Measurements from ENCODE around the gene DOP1A. TPM values are rescaled to one million over a fixed set of nuclear protein-coding genes. Genes with fewer than 3 reads are reported as not detected.

Gene DOP1A
- total and polyA plus RNA-seq, 2 of the 13 experiments (the other 11 are each of a cell fraction or from before 2014, with no cell fraction given), result 5.2 to 16.7 TPM

DNA sequence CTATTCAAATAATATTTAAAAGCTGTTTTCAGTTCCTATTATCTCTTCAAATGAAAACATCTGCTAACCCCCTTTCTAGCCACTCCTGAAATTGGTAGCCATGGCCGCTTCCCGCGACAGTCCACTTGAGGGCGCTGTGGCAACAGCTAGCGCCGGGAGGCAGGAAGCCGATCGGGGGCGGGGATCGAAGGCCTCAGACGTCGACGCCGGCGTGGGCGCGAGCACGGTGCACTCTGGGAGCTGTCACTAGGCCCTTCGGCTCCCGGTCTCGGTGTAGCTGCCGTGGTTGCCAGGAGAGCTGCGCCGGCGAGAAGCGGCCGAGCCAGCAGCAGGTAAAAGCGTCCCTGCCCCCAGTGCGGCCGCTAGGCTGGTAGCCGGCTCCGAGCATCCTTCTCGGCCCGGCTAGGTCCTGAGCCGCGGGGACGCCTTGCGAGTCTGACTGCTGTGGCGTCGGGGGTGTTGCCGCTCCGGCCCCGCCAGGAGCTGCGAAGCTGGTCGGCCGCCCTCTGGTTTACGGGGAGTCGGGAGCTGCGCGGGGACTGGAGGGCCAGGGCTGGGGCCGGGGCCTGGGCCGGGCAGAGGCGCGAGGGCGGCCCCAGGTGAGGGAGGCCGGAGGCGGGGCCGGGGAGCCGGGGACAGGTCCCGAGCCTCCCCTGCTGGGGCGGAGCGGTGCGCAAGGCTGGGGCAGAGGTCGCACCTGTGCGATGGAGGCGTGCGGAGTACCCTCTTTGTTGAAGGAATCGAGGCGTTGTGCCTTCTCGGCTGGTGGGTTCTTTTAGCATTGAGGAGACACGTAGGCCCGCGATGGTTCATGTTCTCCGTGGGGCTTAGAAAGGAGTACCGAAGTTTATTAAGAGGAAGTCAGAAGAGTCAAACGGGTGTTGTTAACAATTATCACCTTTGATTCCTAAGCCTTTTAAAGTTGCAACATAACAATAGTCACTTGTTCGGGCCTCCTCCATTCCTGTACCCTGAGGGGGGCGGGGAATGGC lies at the start of gene DOP1A (continued):
- TF ChIP-seq MTA1 (CRISPR knock-in tag; IDR thresholded peaks at IDR 0.05; ENCODE audit: borderline replicate concordance) (no peak; the same call in 1 of the 2 replicates), SYNCRIP (IDR thresholded peaks at IDR 0.05; ENCODE audit: insufficient read depth, low read depth, low read length) (no peak), RAD21 (CRISPR knock-in tag; IDR thresholded peaks at IDR 0.05) (peak; percentile 89), ZNF337 (CRISPR knock-in tag; IDR thresholded peaks at IDR 0.05; ENCODE audit: borderline replicate concordance, low read depth) (no peak), ZNF33A (CRISPR knock-in tag; IDR thresholded peaks at IDR 0.05; ENCODE audit: borderline replicate concordance) (no peak), ZNF446 (CRISPR knock-in tag; IDR thresholded peaks at IDR 0.05) (no peak), NCOR1 (IDR thresholded peaks at IDR 0.05; ENCODE audit: borderline replicate concordance, low read length) (no peak), PHB2 (IDR thresholded peaks at IDR 0.05; ENCODE audit: partially characterized antibody) (no peak), MLLT10 (CRISPR knock-in tag; IDR thresholded peaks at IDR 0.05) (no peak), SKI (IDR thresholded peaks at IDR 0.05; ENCODE audit: partially characterized antibody) (no peak), KLF13 (CRISPR knock-in tag; IDR thresholded peaks at IDR 0.05) (no peak), NFIB (CRISPR knock-in tag; IDR thresholded peaks at IDR 0.05; ENCODE audit: borderline replicate concordance) (no peak), NFE2L2 (IDR thresholded peaks at IDR 0.05; ENCODE audit: low read length) (no peak), ZNF883 (CRISPR knock-in tag; IDR thresholded peaks at IDR 0.05; ENCODE audit: not compliant biosample characterization) (peak; percentile 66), ZNF10 (CRISPR knock-in tag; IDR thresholded peaks at IDR 0.05; ENCODE audit: borderline replicate concordance, low read depth) (no peak), GLI4 (CRISPR knock-in tag; IDR thresholded peaks at IDR 0.05; ENCODE audit: borderline replicate concordance) (no peak), BRD4 (CRISPR knock-in tag; IDR thresholded peaks at IDR 0.05) (peak; percentile 73; the same call in 1 of the 2 replicates)
- TF ChIP-seq, protein P1, sequence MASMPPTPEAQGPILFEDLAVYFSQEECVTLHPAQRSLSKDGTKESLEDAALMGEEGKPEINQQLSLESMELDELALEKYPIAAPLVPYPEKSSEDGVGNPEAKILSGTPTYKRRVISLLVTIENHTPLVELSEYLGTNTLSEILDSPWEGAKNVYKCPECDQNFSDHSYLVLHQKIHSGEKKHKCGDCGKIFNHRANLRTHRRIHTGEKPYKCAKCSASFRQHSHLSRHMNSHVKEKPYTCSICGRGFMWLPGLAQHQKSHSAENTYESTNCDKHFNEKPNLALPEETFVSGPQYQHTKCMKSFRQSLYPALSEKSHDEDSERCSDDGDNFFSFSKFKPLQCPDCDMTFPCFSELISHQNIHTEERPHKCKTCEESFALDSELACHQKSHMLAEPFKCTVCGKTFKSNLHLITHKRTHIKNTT (CRISPR knock-in tag; IDR thresholded peaks at IDR 0.05), result 0 out of 2 replicates have a peak, but pooled peaks have one; percentile 32
- TF ChIP-seq, protein P2, sequence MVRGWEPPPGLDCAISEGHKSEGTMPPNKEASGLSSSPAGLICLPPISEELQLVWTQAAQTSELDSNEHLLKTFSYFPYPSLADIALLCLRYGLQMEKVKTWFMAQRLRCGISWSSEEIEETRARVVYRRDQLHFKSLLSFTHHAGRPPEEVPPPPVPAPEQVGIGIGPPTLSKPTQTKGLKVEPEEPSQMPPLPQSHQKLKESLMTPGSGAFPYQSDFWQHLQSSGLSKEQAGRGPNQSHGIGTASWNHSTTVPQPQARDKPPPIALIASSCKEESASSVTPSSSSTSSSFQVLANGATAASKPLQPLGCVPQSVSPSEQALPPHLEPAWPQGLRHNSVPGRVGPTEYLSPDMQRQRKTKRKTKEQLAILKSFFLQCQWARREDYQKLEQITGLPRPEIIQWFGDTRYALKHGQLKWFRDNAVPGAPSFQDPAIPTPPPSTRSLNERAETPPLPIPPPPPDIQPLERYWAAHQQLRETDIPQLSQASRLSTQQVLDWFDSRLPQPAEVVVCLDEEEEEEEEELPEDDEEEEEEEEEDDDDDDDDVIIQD (CRISPR knock-in tag; IDR thresholded peaks at IDR 0.05; ENCODE audit: low read depth), result peak; percentile 91; the same call in 1 of the 2 replicates
- TF ChIP-seq, protein P3, sequence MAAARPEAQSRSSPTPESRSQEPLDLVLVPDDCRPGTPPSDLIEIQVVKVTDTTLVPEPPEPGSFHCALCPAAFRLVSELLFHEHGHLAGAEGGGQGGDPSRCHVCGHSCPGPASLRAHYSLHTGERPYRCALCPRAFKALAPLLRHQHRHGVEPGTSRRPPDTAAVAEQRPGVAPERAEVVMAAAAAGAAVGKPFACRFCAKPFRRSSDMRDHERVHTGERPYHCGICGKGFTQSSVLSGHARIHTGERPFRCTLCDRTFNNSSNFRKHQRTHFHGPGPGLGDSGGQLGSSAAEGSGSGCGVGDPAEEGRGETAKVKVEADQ (CRISPR knock-in tag; IDR thresholded peaks at IDR 0.05; ENCODE audit: borderline replicate concordance), result peak; percentile 41; the same call in 1 of the 2 replicates
- TF ChIP-seq, protein P4, sequence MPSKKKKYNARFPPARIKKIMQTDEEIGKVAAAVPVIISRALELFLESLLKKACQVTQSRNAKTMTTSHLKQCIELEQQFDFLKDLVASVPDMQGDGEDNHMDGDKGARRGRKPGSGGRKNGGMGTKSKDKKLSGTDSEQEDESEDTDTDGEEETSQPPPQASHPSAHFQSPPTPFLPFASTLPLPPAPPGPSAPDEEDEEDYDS (CRISPR knock-in tag; IDR thresholded peaks at IDR 0.05), result 0 out of 2 replicates have a peak, but pooled peaks have one; percentile 43
- TF ChIP-seq, protein P5, sequence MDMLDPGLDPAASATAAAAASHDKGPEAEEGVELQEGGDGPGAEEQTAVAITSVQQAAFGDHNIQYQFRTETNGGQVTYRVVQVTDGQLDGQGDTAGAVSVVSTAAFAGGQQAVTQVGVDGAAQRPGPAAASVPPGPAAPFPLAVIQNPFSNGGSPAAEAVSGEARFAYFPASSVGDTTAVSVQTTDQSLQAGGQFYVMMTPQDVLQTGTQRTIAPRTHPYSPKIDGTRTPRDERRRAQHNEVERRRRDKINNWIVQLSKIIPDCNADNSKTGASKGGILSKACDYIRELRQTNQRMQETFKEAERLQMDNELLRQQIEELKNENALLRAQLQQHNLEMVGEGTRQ (IDR thresholded peaks at IDR 0.05; ENCODE audit: low read depth, low read length), result no peak
- TF ChIP-seq, protein P5 (CRISPR knock-in tag; IDR thresholded peaks at IDR 0.05; ENCODE audit: borderline replicate concordance), result no peak
